IPS-20b (cell line): Measurements from ENCODE around the gene TNXB.
"Not testable (repeated sequence)": the region's sequence is repeated elsewhere in the genome, so short reads cannot be mapped to it uniquely, and the experiment has no call there.

ENCODE experiments used
- H3K27ac ChIP-seq: one replicate; pipeline ENCODE4 v1.5.1; 2013; ENCODE audit warnings: low read length
- H3K27me3 ChIP-seq: 2 replicates; pipeline ENCODE4 v1.6.1; 2013; ENCODE audit warnings: mild to moderate bottlenecking, low read length, inconsistent platforms; ENCODE audit not compliant: insufficient read depth
- H3K36me3 ChIP-seq: 2 replicates; pipeline ENCODE4 v1.6.1; 2013; ENCODE audit warnings: low read depth, mild to moderate bottlenecking, inconsistent platforms, low read length, moderate library complexity; ENCODE audit not compliant: insufficient read depth
- H3K4me1 ChIP-seq: 2 replicates; pipeline ENCODE4 v1.6.1; 2013; ENCODE audit warnings: mild to moderate bottlenecking, control low read depth, inconsistent platforms, low read length, moderate library complexity; ENCODE audit not compliant: insufficient read depth
- H3K4me3 ChIP-seq: 2 replicates; pipeline ENCODE4 v1.5.1; 2013; ENCODE audit warnings: mild to moderate bottlenecking, low read length, inconsistent platforms
- H3K9ac ChIP-seq: 2 replicates; pipeline ENCODE4 v1.6.1; 2013; ENCODE audit warnings: low read depth, mild to moderate bottlenecking, inconsistent platforms, low read length, moderate library complexity
- H3K9me3 ChIP-seq: 2 replicates; pipeline ENCODE4 v1.6.1; 2013; ENCODE audit warnings: mild to moderate bottlenecking, low read depth, low read length, inconsistent platforms; ENCODE audit not compliant: insufficient read depth

Gene TNXB

DNA sequence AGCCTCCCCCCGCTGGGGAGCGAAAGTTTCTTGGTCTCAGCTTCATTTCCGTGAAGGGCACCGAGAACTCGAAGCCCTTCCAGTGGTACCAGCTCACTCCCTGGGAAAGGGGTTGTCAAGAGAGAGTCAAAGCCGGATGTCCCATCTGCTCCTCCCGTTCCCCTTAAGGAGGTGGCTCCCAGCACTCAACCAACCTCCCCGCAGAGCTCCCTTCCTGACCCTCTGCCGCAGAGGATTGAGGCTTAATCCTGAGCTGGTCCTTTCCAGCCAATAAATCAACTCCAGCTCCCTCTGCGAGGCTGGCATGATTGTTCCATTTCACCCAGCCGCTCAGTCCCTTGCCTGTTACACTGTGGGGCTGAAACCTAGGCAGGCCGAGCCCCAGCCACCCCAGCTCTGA is 100.5 kb downstream of the TNXB start:
- not testable (repeated sequence) for H3K4me3 ChIP-seq, H3K36me3 ChIP-seq, H3K9ac ChIP-seq, H3K27ac ChIP-seq, H3K4me1 ChIP-seq, H3K27me3 ChIP-seq, H3K9me3 ChIP-seq

- H3K27ac ChIP-seq, H3K4me1 ChIP-seq: not testable (repeated sequence)
Observed at GRCh38 chr6:32008037-32008436, 101.1 kb downstream of the TNXB start.

GRCh38 chr6:32007086-32007485 is 102.1 kb downstream of the TNXB start:
- H3K4me3 ChIP-seq, H3K9me3 ChIP-seq, H3K36me3 ChIP-seq, H3K27ac ChIP-seq, H3K27me3 ChIP-seq, H3K9ac ChIP-seq, H3K4me1 ChIP-seq: not testable (repeated sequence)

More at GRCh38 chr6:32008037-32008436, 101.1 kb downstream of the TNXB start:
- not testable (repeated sequence) for H3K27me3 ChIP-seq, H3K9me3 ChIP-seq, H3K9ac ChIP-seq, H3K4me3 ChIP-seq, H3K36me3 ChIP-seq

DNA sequence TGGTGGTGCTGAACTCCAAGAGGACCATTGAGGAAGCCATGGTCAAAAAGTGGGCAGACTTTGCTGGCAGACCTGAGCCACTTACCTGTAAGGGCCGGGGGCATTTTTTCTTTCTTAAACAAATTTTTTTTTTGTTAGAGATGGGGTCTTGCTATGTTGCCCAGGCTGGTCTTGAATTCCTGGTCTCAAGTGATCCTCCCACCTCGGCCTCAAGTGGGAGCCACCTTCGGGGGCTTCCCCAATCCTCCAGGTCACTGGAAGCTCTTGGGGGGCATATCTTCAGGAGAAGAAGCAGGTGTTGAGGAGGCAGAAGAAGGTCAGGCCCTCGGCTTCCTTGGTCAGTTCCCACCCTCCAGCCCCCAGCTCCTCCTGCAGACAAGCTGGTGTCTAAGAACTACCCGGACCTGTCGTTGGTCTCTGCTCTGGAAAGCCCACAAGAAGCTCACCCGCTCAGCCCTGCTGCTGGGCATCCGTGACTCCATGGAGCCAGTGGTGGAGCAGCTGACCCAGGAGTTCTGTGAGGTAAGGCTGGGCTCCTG is 103.1 kb downstream of the TNXB start:
- not testable (repeated sequence) for H3K27me3 ChIP-seq, H3K4me3 ChIP-seq, H3K36me3 ChIP-seq, H3K4me1 ChIP-seq, H3K9me3 ChIP-seq, H3K27ac ChIP-seq, H3K9ac ChIP-seq

- not testable (repeated sequence) for H3K9ac ChIP-seq, H3K4me3 ChIP-seq, H3K9me3 ChIP-seq, H3K27me3 ChIP-seq, H3K27ac ChIP-seq, H3K4me1 ChIP-seq, H3K36me3 ChIP-seq
Observed at GRCh38 chr6:32005538-32005880, 103.6 kb downstream of the TNXB start.

DNA sequence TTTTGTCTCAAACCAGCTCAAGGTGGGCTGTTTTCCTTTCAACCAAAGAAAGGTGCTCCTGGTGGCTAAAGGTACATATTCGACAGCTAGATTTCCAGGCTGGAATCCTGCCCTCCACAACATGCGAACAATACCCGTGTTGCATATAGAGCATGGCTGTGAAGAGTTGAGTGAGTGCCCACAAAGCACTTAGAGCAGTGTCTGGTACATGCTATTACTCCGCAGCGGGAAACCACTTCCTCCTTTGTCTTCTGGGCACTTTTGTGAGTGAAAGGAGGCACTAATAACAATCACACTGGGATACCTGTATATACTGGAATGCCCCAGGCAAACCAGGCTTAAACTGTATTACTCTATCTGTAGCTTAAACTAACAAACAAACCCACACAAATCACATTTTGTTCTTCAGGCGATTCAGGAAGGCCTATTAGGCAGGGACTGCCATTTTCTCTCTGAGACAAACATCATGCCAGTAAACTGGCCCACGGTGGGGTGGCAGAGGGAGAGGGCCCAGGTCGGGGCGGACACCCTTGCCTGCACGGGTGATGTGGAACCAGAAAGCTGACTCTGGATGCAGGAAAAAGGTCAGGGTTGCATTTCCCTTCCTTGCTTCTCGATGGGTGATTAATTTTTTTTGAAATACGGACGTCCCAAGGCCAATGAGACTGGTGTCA is 104.1 kb downstream of the TNXB start:
- not testable (repeated sequence) for H3K36me3 ChIP-seq, H3K27me3 ChIP-seq, H3K27ac ChIP-seq, H3K9me3 ChIP-seq, H3K9ac ChIP-seq, H3K4me1 ChIP-seq, H3K4me3 ChIP-seq

GRCh38 chr6:32004393-32004792 is 104.7 kb downstream of the TNXB start:
- H3K9ac ChIP-seq, H3K36me3 ChIP-seq, H3K9me3 ChIP-seq, H3K4me1 ChIP-seq, H3K27me3 ChIP-seq, H3K27ac ChIP-seq, H3K4me3 ChIP-seq: not testable (repeated sequence)

DNA sequence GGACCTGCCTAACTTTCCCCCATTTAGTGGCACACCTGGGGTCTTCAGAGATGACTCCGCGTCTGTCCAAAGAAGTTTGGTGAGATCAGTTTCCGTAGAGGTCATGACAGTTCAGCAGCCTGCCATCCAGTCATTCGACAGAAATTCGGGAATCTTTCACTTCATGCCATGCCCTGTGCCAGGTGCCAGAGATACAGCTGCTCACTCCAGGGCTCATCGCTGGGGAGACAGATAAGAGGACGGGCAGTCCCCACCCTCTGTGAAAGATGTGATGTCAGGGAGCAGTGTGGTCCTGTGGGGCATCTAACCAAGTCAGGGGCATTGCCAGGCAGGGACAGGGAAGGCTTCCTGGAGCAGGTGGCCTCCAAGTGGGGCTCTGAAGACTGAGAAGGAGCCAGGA is 105.8 kb downstream of the TNXB start:
- H3K4me1 ChIP-seq, H3K36me3 ChIP-seq, H3K4me3 ChIP-seq, H3K27me3 ChIP-seq, H3K9ac ChIP-seq, H3K27ac ChIP-seq, H3K9me3 ChIP-seq: not testable (repeated sequence)

DNA sequence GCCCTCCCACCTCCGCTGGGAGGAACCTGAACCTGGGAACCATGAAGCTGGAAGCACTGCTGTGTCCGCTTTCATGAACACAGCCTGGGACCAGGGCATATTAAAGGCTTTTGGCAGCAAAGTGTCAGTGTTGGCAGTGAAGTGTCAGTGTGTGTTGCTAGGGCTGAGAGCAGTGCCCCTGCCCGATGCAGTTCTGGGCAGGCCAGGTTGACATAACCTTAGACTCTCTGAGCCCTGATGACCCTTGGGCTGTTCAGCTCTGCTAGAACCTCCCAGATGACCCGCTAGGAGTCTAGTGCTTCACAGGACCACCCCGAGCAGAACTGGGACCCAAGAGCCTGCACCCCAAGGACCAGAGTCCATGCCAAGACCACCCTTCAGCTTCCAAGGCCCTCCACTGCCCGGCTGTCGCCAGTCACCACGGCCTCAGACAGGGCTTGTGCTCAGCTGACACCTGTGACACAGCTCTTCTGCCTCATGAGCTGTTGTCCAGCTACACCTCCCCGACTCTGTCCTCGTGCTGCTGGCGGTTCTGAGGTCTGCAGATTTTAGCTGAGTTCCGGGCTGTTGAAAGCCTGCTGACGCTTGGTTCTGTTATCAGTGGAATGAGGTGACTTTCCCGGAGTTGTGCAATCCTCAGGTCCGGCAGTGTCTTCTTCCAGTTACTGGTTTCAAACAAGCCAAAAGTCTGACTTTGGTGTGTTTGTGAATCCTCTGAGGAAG is 106.4 kb downstream of the TNXB start:
- H3K9me3 ChIP-seq, H3K27me3 ChIP-seq, H3K27ac ChIP-seq, H3K9ac ChIP-seq, H3K4me3 ChIP-seq, H3K4me1 ChIP-seq, H3K36me3 ChIP-seq: not testable (repeated sequence)

- H3K36me3 ChIP-seq, H3K27me3 ChIP-seq, H3K4me3 ChIP-seq, H3K4me1 ChIP-seq, H3K9me3 ChIP-seq, H3K9ac ChIP-seq, H3K27ac ChIP-seq: not testable (repeated sequence)
Observed at GRCh38 chr6:31996385-31996784, 112.8 kb downstream of the TNXB start.

- not testable (repeated sequence) for H3K9me3 ChIP-seq, H3K4me1 ChIP-seq, H3K9ac ChIP-seq, H3K36me3 ChIP-seq, H3K27me3 ChIP-seq, H3K27ac ChIP-seq, H3K4me3 ChIP-seq
Observed at GRCh38 chr6:31994421-31994820, 114.7 kb downstream of the TNXB start.
